K562 (cell line): ENCODE data around the gene CAMSAP2. TPM values are rescaled to one million over a fixed set of nuclear protein-coding genes. Genes with fewer than 3 reads are reported as not detected.

Source experiments
- ATAC-seq: fragments of 200-7000 bp; cut with Tn5 transposase; 3 replicates; pipeline ENCODE4 v1.9.1; 2020; ENCODE audit warnings: moderate library complexity
- BruUV-seq: library from RNA; stranded (reverse); fragments of 400-500 nt; replicated peaks from 2 replicates; lab custom pipeline; 2021; lab: Mats Ljungman, UMichigan
- CTCF ChIA-PET: fragments of 300-600 bp; formaldehyde crosslinking; extraction: SDS; loops from one replicate; lab custom pipeline; 2021; ENCODE audit warnings: low intra/inter-chr PET ratio; lab: Yijun Ruan, JAX
- POLR2A ChIA-PET: fragments of 300-600, 350-650 bp; sonication (Branson Sonifier 250); formaldehyde crosslinking; extraction: SDS; loops from one replicate; lab custom pipeline; 2021; ENCODE audit warnings: antibody characterized with exemption, inconsistent platforms; lab: Yijun Ruan, JAX
- DNase-seq, 4 experiments: peaks; one replicate each; pipeline versions ENCODE4 v3.0.0 to v3.0.0-alpha.2; 2011 to 2018; ENCODE audit warnings: low spot score in 3 of 4, mixed read lengths in 3 of 4; ENCODE audit errors: extremely low read depth in 1 of 4
- FAIRE-seq: peaks from 2 replicates; lab custom pipeline; 2011; peaks lifted over from hg19 to GRCh38; lab: Jason Lieb, UNC
- H2AFZ ChIP-seq: 2 replicates; pipeline ENCODE4 v1.6.0; 2011; ENCODE audit warnings: low read depth, low read length, control low read depth, inconsistent platforms
- H3K27ac ChIP-seq: fragments of 200-600 bp; 3 replicates; pipeline ENCODE4 v1.8.0; 2011; ENCODE audit warnings: low read depth, mild to moderate bottlenecking, control low read depth, inconsistent platforms, low read length, moderate library complexity, mixed read lengths; ENCODE audit errors: extremely low read depth
- H3K27me3 ChIP-seq, 2 experiments: fragments of 300-600 bp in 1 of 2; 2 replicates in 1 of 2; 3 replicates in 1 of 2; pipeline versions ENCODE4 v1.6.0 to v1.8.0; 2011; ENCODE audit warnings: inconsistent platforms in 2 of 2, low read length in 2 of 2, mild to moderate bottlenecking in 1 of 2, mixed read lengths in 1 of 2, moderate library complexity in 1 of 2; ENCODE audit not compliant: control insufficient read depth in 2 of 2, insufficient read depth in 2 of 2
- H3K36me3 ChIP-seq: fragments of 300-600 bp; 3 replicates; pipeline ENCODE4 v1.8.0; 2011; ENCODE audit warnings: mild to moderate bottlenecking, low read length, inconsistent platforms; ENCODE audit not compliant: control insufficient read depth, insufficient read depth
- H3K4me1 ChIP-seq, 2 experiments: fragments of 200-600 bp in 1 of 2; replicated peaks in 1 of 2; 2 replicates in 1 of 2; 3 replicates in 1 of 2; pipeline versions ENCODE4 v1.5.1 to v1.8.0; 2011; ENCODE audit warnings: inconsistent platforms in 2 of 2, low read length in 2 of 2, mild to moderate bottlenecking in 1 of 2, mixed read lengths in 1 of 2, moderate library complexity in 1 of 2; ENCODE audit not compliant: control insufficient read depth in 2 of 2, insufficient read depth in 2 of 2
- H3K4me2 ChIP-seq: 2 replicates; pipeline ENCODE4 v1.6.1; 2011; ENCODE audit warnings: low read length, control low read depth, inconsistent platforms, mixed read lengths; ENCODE audit not compliant: insufficient read depth
- H3K4me3 ChIP-seq: fragments of 200-600 bp; sonication (generic), shearing (Covaris generic); 2 replicates; pipeline ENCODE4 v1.5.1; 2016; ENCODE audit warnings: control low read depth, inconsistent platforms
- H3K79me2 ChIP-seq: fragments of 200-600 bp; 3 replicates; pipeline ENCODE4 v1.8.0; 2011; ENCODE audit warnings: low read length, inconsistent platforms; ENCODE audit not compliant: control insufficient read depth, insufficient read depth
- H3K9ac ChIP-seq, 2 experiments: 2 replicates each; pipeline versions ENCODE4 v1.6.0 to v1.6.1; 2011; ENCODE audit warnings: low read depth in 2 of 2, low read length in 2 of 2, control low read depth in 1 of 2, inconsistent platforms in 1 of 2, mild to moderate bottlenecking in 1 of 2, mixed read lengths in 1 of 2; ENCODE audit not compliant: insufficient read depth in 1 of 2
- H3K9me1 ChIP-seq: one replicate; pipeline ENCODE4 v1.6.0; 2011; ENCODE audit warnings: inconsistent platforms, mild to moderate bottlenecking, low read length, moderate library complexity; ENCODE audit not compliant: control insufficient read depth, insufficient read depth
- H3K9me3 ChIP-seq: replicated peaks from 2 replicates; pipeline ENCODE4 v1.5.1; 2011; ENCODE audit warnings: low read depth, low read length, inconsistent platforms; ENCODE audit not compliant: control insufficient read depth, insufficient read depth
- H4K20me1 ChIP-seq: replicated peaks from 2 replicates; pipeline ENCODE4 v1.6.1; 2011; ENCODE audit warnings: low read length, inconsistent platforms, mixed read lengths; ENCODE audit not compliant: control insufficient read depth, insufficient read depth
- CHD2 ChIP-seq: IDR thresholded peaks from 2 replicates; pipeline ENCODE4 v1.6.1; 2011; ENCODE audit warnings: low read depth, low read length
- MED1 ChIP-seq: sonication (generic); formaldehyde crosslinking; IDR thresholded peaks from 2 replicates; pipeline ENCODE4 v1.8.1; 2023; ENCODE audit warnings: missing genetic modification reagents, borderline replicate concordance
- PTRF ChIP-seq: fragments of 450-650 bp; IDR thresholded peaks from 2 replicates; pipeline ENCODE4 v1.6.1; 2016; ENCODE audit warnings: mild to moderate bottlenecking, missing genetic modification characterization, missing compliant biosample characterization
- SLC30A9 ChIP-seq: fragments of 250-450 bp; sonication (Bioruptor Pico); IDR thresholded peaks from 2 replicates; pipeline ENCODE4 v1.8.0; 2022; ENCODE audit warnings: mild to moderate bottlenecking, moderate library complexity
- SMARCA5 ChIP-seq: fragments of 450-650 bp; IDR thresholded peaks from 2 replicates; pipeline ENCODE4 v1.6.1; 2016
- SMARCE1 ChIP-seq: fragments of 450-650 bp; IDR thresholded peaks from 2 replicates; pipeline ENCODE4 v1.7.1; 2016; ENCODE audit warnings: mild to moderate bottlenecking
- ZNF77 ChIP-seq: fragments of 250-450 bp; sonication (Bioruptor Pico); IDR thresholded peaks from 2 replicates; pipeline ENCODE4 v1.5.0; 2020
- WGBS: fragments of 100-300 bp; shearing (Covaris generic); methylation state at CpG from one replicate; pipeline ENCODE4 v1.1.6; 2016; ENCODE audit warnings: low coverage, mixed read lengths; ENCODE audit not compliant: insufficient coverage; ENCODE audit errors: missing lambda C conversion rate; 5-methylcytosine and 5-hydroxymethylcytosine counted together
- in situ Hi-C: fragments of 300-500 bp; cut with MboI; formaldehyde crosslinking; loops from 4 replicates; pipeline ENCODE4 v1.15.0; 2018; ENCODE audit warnings: inconsistent platforms, mixed read lengths
- intact Hi-C: fragments of 100-400 bp; cut with micrococcal nuclease; formaldehyde crosslinking; loops from 2 replicates; pipeline ENCODE4 v1.14.2; 2022
- polyA plus RNA-seq, 8 experiments: library from polyadenylated mRNA; depleted of rRNA in 4 of 8; stranded (reverse) in 5 of 8; unstranded in 3 of 8; fragments of >200 nt; fragmentation: Nextera tagmentation in 2 of 8; fragmentation: Illumina TruSeq in 1 of 8; extraction: Ambion mirVana in 2 of 8; extraction: Trizol in 1 of 8; gene quantifications; 2 replicates each; pipeline versions ENCODE4 v1.2.1 to v1.2.3, GENCODE V29; 2011 to 2014; ENCODE audit warnings: inconsistent platforms in 1 of 8, missing spikeins in 1 of 8
- total RNA-seq, 7 experiments: library from RNA; depleted of rRNA in 6 of 7; stranded (reverse); fragments of >200 nt in 6 of 7; fragmentation: Illumina TruSeq in 2 of 7; extraction: Trizol in 2 of 7; gene quantifications; 2 replicates each; pipeline versions ENCODE4 v1.2.1 to v1.2.3, GENCODE V29; 2011 to 2021; ENCODE audit warnings: low replicate concordance in 1 of 7
- TF ChIP-seq, protein P1 (sequence below): fragments of 450-650 bp; IDR thresholded peaks from 2 replicates; pipeline ENCODE4 v1.6.1; 2016; ENCODE audit warnings: low read depth, mild to moderate bottlenecking, moderate library complexity
- TF ChIP-seq, protein P2 (sequence below), 2 experiments: fragments of 450-650 bp; IDR thresholded peaks; 2 replicates each; pipeline ENCODE4 v1.6.1; 2018; ENCODE audit warnings: mild to moderate bottlenecking in 2 of 2, low read depth in 1 of 2; ENCODE audit not compliant: partially characterized antibody in 2 of 2
- TF ChIP-seq, protein P3 (sequence below): fragments of 250-450 bp; sonication (Bioruptor Pico); IDR thresholded peaks from 2 replicates; pipeline ENCODE4 v1.8.0; 2021; ENCODE audit warnings: borderline replicate concordance, mild to moderate bottlenecking, moderate library complexity; ENCODE audit not compliant: poor library complexity, severe bottlenecking

The CAMSAP2 gene
- total and polyA plus RNA-seq, 9 of the 15 experiments (the other 6 are each of a cell fraction or from before 2014, with no cell fraction given) = 1.4 to 7.5 (median 2.7) TPM

DNA sequence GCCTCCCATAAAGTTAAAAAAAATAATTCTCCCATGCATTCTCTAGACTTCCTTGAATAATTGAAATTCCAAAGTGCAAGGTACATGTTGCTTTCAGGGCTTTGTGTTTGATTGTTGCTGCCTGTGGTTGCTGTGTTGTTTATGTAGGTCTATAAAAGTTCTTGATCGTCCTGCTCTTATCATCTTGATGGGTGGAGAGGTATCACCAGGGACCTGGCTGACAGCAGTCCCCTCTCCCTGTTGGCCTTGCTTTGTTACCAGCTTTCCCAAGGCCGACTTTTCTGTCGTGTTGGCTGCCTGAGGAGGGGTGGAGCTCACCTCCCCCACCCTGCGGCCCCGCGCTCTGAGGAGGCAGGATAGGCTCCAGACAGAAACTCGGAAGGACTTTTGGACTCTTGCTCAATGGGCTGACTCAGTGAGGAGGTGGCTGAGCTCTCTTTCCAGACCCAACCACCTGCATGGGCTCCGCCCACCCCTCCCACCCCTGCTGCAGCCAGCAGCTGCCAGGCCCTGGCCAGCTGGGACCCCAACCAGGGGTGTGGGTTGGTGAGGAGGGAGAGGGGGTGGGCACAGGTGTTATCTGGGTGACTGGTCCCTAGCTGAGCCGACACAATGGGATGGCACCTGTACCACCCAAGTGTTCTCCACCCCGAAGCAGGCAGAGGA, 158.0 kb downstream of the CAMSAP2 start:
- in situ Hi-C loops = no loop called here
- H3K79me2 ChIP-seq = no peaks in the 10 kb centered on the region
- ATAC-seq (no peak), FAIRE-seq (no peak), DNase-seq (no peak)
- H2AFZ ChIP-seq = no peak overlapping the region
- no peak overlapping the region for H3K27ac ChIP-seq
- CTCF ChIA-PET = no interaction called here
- no peaks in the 10 kb centered on the region for H3K9me1 ChIP-seq
- H3K9me3 ChIP-seq = no peaks in the 10 kb centered on the region
- WGBS = 1% methylated on average over 10 of the region's 10 CpGs
- no TSS peak for BruUV-seq
- POLR2A ChIA-PET = interaction anchor here (0.6 to 1.3 kb wide), 5 partner anchors 12 to 229 kb away, joined by 3 to 4 read pairs (median 3); no protein-coding TSS in a partner anchor
- H3K4me2 ChIP-seq = no peak overlapping the region
- H3K36me3 ChIP-seq = no peaks in the 10 kb centered on the region
- TF ChIP-seq PTRF (tag) = no peak
- TF ChIP-seq MED1 (CRISPR knock-in tag) = no peak
- TF ChIP-seq SMARCA5 = no peak
- peak overlapping the region in 1 of 2 experiments; percentile 59; a peak in 2 of 4 replicates for H3K9ac ChIP-seq
- no peak overlapping the region for H3K4me3 ChIP-seq
- peaks cover 58 to 88% of the 10 kb centered on the region in 2 experiments; a peak in 4 of 5 replicates for H3K27me3 ChIP-seq
- peaks cover 24% of the 10 kb centered on the region; the same call in 1 of the 2 replicates for H4K20me1 ChIP-seq
- intact Hi-C loops = no loop called here
- H3K4me1 ChIP-seq = peaks cover 0 to 16% of the 10 kb centered on the region in 2 experiments; a peak in 1 of 5 replicates

DNA sequence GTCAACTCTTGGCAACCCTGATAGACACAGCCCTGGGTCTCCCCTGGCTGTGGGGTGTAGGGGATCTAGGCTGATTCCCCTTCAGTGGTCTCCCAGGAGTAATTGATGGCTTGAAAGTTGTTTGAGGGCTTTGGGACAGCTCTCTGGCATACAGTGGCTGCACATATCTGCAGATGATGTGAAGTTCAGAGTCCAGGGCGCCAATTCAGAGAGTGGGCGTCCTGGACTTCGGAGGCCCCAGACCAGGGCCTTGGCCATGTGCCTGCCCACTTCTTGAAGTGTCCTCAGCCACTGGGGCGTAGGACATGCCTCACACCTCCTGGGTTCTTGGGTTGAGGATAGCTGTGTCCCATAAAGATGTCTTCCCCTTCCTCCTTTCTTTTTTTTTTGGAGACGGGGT, 158.6 kb downstream of the CAMSAP2 start:
- Histone ChIP-seq H2AFZ (no peak overlapping the region), H3K27ac (no peak overlapping the region), H3K9ac (peak overlapping the region in 1 of 2 experiments; percentile 59; a peak in 1 of 4 replicates), H3K4me1 (peaks cover 0 to 15% of the 10 kb centered on the region in 2 experiments; a peak in 1 of 5 replicates), H3K9me1 (no peaks in the 10 kb centered on the region), H3K4me3 (no peak overlapping the region), H3K9me3 (no peaks in the 10 kb centered on the region), H3K27me3 (peaks cover 56 to 88% of the 10 kb centered on the region in 2 experiments; a peak in 4 of 5 replicates), H3K36me3 (no peaks in the 10 kb centered on the region), H3K4me2 (no peak overlapping the region), H4K20me1 (peaks cover 22% of the 10 kb centered on the region), H3K79me2 (no peaks in the 10 kb centered on the region)
- ChIA-PET POLR2A (interaction anchor here (0.6 to 1.3 kb wide), 5 partner anchors 19 to 230 kb away, joined by 3 to 4 read pairs (median 3); no protein-coding TSS in a partner anchor), CTCF (no interaction called here)
- WGBS = 1% methylated on average over 5 of the region's 5 CpGs
- intact Hi-C loops (no loop called here), in situ Hi-C loops (no loop called here)
- ATAC-seq (no peak), DNase-seq (no peak), FAIRE-seq (no peak)
- no TSS peak for BruUV-seq
- TF ChIP-seq ZNF77 (CRISPR knock-in tag) (no peak), SMARCE1 (no peak), SLC30A9 (no peak), CHD2 (no peak)
- TF ChIP-seq, protein P1, sequence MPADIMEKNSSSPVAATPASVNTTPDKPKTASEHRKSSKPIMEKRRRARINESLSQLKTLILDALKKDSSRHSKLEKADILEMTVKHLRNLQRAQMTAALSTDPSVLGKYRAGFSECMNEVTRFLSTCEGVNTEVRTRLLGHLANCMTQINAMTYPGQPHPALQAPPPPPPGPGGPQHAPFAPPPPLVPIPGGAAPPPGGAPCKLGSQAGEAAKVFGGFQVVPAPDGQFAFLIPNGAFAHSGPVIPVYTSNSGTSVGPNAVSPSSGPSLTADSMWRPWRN = no peak
- TF ChIP-seq, protein P2, sequence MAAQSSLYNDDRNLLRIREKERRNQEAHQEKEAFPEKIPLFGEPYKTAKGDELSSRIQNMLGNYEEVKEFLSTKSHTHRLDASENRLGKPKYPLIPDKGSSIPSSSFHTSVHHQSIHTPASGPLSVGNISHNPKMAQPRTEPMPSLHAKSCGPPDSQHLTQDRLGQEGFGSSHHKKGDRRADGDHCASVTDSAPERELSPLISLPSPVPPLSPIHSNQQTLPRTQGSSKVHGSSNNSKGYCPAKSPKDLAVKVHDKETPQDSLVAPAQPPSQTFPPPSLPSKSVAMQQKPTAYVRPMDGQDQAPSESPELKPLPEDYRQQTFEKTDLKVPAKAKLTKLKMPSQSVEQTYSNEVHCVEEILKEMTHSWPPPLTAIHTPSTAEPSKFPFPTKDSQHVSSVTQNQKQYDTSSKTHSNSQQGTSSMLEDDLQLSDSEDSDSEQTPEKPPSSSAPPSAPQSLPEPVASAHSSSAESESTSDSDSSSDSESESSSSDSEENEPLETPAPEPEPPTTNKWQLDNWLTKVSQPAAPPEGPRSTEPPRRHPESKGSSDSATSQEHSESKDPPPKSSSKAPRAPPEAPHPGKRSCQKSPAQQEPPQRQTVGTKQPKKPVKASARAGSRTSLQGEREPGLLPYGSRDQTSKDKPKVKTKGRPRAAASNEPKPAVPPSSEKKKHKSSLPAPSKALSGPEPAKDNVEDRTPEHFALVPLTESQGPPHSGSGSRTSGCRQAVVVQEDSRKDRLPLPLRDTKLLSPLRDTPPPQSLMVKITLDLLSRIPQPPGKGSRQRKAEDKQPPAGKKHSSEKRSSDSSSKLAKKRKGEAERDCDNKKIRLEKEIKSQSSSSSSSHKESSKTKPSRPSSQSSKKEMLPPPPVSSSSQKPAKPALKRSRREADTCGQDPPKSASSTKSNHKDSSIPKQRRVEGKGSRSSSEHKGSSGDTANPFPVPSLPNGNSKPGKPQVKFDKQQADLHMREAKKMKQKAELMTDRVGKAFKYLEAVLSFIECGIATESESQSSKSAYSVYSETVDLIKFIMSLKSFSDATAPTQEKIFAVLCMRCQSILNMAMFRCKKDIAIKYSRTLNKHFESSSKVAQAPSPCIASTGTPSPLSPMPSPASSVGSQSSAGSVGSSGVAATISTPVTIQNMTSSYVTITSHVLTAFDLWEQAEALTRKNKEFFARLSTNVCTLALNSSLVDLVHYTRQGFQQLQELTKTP (IDR thresholded peaks at IDR 0.05; ENCODE audit: low read depth in 1 of 2, partially characterized antibody in 2 of 2) = no peak
- TF ChIP-seq, protein P3, sequence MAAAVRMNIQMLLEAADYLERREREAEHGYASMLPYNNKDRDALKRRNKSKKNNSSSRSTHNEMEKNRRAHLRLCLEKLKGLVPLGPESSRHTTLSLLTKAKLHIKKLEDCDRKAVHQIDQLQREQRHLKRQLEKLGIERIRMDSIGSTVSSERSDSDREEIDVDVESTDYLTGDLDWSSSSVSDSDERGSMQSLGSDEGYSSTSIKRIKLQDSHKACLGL (CRISPR knock-in tag) = no peak
